22Rv1 (cell line): ENCODE results near the gene KLF12.

Experiments used
- ZFX ChIP-seq: fragments of 450-650 bp; IDR thresholded peaks from 2 replicates; pipeline ENCODE4 v1.6.1; 2017; ENCODE audit warnings: antibody characterized with exemption, borderline replicate concordance
- TF ChIP-seq, protein P1 (sequence below): fragments of 450-650 bp; IDR thresholded peaks from 2 replicates; pipeline ENCODE4 v1.5.1; 2017; ENCODE audit warnings: mild to moderate bottlenecking

GRCh38 chr13:74162135-74162534, 27.9 kb upstream of the KLF12 start:
- TF ChIP-seq, protein P1, sequence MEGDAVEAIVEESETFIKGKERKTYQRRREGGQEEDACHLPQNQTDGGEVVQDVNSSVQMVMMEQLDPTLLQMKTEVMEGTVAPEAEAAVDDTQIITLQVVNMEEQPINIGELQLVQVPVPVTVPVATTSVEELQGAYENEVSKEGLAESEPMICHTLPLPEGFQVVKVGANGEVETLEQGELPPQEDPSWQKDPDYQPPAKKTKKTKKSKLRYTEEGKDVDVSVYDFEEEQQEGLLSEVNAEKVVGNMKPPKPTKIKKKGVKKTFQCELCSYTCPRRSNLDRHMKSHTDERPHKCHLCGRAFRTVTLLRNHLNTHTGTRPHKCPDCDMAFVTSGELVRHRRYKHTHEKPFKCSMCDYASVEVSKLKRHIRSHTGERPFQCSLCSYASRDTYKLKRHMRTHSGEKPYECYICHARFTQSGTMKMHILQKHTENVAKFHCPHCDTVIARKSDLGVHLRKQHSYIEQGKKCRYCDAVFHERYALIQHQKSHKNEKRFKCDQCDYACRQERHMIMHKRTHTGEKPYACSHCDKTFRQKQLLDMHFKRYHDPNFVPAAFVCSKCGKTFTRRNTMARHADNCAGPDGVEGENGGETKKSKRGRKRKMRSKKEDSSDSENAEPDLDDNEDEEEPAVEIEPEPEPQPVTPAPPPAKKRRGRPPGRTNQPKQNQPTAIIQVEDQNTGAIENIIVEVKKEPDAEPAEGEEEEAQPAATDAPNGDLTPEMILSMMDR: no peak
- TF ChIP-seq ZFX: no peak
